ENCODE data around the gene CACNA2D2.

DNA sequence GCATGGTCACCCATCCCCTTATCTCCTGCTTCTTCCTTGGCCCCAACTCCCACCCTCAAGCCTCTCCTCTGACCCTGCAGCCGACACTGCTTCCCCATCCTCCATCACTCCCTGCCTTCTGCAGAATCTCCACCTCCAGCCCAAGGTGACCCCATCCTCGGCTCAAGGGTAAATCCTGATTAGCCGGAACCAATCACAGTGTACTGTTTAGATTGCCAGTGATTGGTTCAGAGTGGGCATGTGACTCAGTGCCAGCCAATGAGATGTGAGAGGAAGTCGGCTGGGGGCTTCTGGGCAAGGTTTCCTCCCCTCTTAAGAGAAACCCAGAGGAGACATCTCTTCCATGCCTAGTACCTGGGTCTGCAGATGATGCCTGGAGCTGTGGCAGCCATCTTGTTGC lies 10.3 kb downstream of the CACNA2D2 start:
- no peak for TF ChIP-seq RXRA (CRISPR knock-in tag; IDR thresholded peaks at IDR 0.05)
- no peak for TF ChIP-seq SP1 (IDR thresholded peaks at IDR 0.05)
- no peak for TF ChIP-seq SP1 (CRISPR knock-in tag; IDR thresholded peaks at IDR 0.05)
- no peak for TF ChIP-seq ETV5 (CRISPR knock-in tag; IDR thresholded peaks at IDR 0.05; ENCODE audit: borderline replicate concordance)
- no peak for TF ChIP-seq KLF11 (CRISPR knock-in tag; IDR thresholded peaks at IDR 0.05)
- TF ChIP-seq ZNF768 (CRISPR knock-in tag; IDR thresholded peaks at IDR 0.05), result no peak
- TF ChIP-seq, protein P1, sequence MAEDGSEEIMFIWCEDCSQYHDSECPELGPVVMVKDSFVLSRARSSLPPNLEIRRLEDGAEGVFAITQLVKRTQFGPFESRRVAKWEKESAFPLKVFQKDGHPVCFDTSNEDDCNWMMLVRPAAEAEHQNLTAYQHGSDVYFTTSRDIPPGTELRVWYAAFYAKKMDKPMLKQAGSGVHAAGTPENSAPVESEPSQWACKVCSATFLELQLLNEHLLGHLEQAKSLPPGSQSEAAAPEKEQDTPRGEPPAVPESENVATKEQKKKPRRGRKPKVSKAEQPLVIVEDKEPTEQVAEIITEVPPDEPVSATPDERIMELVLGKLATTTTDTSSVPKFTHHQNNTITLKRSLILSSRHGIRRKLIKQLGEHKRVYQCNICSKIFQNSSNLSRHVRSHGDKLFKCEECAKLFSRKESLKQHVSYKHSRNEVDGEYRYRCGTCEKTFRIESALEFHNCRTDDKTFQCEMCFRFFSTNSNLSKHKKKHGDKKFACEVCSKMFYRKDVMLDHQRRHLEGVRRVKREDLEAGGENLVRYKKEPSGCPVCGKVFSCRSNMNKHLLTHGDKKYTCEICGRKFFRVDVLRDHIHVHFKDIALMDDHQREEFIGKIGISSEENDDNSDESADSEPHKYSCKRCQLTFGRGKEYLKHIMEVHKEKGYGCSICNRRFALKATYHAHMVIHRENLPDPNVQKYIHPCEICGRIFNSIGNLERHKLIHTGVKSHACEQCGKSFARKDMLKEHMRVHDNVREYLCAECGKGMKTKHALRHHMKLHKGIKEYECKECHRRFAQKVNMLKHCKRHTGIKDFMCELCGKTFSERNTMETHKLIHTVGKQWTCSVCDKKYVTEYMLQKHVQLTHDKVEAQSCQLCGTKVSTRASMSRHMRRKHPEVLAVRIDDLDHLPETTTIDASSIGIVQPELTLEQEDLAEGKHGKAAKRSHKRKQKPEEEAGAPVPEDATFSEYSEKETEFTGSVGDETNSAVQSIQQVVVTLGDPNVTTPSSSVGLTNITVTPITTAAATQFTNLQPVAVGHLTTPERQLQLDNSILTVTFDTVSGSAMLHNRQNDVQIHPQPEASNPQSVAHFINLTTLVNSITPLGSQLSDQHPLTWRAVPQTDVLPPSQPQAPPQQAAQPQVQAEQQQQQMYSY (CRISPR knock-in tag; IDR thresholded peaks at IDR 0.05), result no peak
- no peak for TF ChIP-seq CTCF (CRISPR knock-in tag; IDR thresholded peaks at IDR 0.05)
- TF ChIP-seq, protein P2, sequence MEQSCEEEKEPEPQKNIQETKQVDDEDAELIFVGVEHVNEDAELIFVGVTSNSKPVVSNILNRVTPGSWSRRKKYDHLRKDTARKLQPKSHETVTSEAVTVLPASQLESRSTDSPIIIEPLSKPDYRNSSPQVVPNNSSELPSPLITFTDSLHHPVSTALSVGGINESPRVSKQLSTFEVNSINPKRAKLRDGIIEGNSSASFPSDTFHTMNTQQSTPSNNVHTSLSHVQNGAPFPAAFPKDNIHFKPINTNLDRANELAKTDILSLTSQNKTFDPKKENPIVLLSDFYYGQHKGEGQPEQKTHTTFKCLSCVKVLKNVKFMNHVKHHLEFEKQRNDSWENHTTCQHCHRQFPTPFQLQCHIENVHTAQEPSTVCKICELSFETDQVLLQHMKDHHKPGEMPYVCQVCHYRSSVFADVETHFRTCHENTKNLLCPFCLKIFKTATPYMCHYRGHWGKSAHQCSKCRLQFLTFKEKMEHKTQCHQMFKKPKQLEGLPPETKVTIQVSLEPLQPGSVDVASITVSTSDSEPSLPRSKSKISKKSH (CRISPR knock-in tag; IDR thresholded peaks at IDR 0.05; ENCODE audit: borderline replicate concordance), result no peak
- no peak for TF ChIP-seq ZNF619 (CRISPR knock-in tag; IDR thresholded peaks at IDR 0.05)
- no peak for TF ChIP-seq NFRKB (IDR thresholded peaks at IDR 0.05)
- no peak for TF ChIP-seq SMARCE1 (IDR thresholded peaks at IDR 0.05; ENCODE audit: borderline replicate concordance)
- TF ChIP-seq ZFX (CRISPR knock-in tag; IDR thresholded peaks at IDR 0.05; ENCODE audit: low read depth), result no peak
- TF ChIP-seq CREB1 (IDR thresholded peaks at IDR 0.05), result no peak
- TF ChIP-seq CREB1 (CRISPR knock-in tag; IDR thresholded peaks at IDR 0.05), result no peak
- no peak for TF ChIP-seq TAF1 (CRISPR knock-in tag; IDR thresholded peaks at IDR 0.05)

All from HepG2 (cell line).